Ramos (cell line): Measurements from ENCODE around the gene ZFC3H1.
"Not testable (repeated sequence)": the region's sequence is repeated elsewhere in the genome, so short reads cannot be mapped to it uniquely, and the experiment has no call there.

Experiments
- in situ Hi-C: fragments of 300-500 bp; cut with MboI; formaldehyde crosslinking; loops from one replicate; pipeline ENCODE4 v1.14.3; 2022; ENCODE audit warnings: low sequenced_read_pairs; ENCODE audit not compliant: unreplicated experiment

The ZFC3H1 gene

DNA sequence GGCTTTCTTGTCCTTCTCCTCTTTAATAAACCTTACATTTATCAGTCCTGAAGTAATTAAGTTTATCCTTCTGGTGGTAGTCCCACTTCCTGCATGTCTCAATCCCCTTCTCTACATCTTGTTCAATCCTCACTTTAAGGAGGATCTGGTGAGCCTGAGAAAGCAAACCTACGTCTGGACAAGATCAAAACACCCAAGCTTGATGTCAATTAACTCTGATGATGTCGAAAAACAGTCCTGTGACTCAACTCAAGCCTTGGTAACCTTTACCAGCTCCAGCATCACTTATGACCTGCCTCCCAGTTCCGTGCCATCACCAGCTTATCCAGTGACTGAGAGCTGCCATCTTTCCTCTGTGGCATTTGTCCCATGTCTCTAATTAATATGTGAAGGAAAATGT, 79.3 kb downstream of the ZFC3H1 start:
- in situ Hi-C loops, result no loop called here

DNA sequence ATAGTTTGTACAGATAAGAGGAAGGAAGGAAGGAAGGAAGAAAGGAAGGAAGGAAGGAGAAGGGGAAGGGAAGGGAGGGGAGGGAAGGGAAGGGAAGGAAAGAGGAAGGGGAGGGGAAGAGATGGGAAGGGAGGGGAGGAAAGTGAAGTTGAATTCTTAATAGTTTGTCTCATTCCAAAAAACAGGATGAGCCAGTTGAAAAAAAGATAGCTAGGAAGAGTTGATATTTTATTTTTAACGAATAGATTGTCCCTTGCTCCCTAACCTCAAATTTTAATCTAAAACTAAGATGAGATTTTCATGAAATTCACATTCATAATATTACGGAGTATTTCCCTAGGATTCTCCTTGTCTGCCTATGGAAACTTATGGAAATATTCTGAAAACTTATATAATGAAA, 80.7 kb downstream of the ZFC3H1 start:
- in situ Hi-C loops, result no loop called here

DNA sequence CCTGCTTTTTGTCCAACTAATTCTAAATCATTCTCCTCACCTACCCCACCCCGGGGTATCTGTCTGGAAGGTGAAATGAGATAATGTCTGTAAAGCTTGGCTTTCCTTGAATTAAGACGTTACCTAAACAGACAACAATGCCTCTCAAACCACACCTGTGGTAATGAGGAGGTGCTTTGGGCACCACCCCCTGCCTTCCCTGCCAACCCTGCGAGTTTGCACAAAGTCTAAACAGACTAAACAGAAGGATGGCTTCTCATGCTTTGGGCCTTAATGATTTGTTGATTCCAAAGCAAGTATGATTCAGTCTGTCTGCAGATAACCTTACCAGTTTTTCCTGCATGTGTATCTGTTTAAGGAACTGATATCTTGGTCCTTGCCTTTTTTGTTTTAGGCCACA, 82.4 kb downstream of the ZFC3H1 start:
- in situ Hi-C loops, result no loop called here

DNA sequence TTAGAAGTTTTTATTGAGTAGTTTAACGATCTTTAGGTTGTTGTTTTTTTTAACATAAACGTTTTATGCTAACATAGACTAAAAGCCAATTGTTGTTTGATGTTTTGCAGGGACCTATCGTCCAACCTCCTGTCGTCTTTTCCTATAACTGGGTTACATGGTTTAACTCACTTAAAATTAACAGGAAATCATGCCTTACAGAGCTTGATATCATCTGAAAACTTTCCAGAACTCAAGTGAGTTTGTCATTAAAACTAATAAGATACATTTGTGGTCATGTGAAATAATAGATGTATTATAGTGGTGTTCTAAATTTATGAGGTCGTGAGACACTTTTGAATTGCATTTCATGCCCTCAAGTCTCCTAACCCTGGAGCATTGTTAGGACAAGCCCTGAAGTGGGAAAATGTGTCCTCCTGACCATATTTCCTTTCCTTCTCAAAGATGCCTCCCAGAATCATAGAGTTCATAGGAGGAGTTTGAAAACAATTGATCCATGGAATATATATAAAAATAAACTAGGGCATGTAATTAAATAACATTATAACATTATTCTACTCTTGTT, 84.9 kb downstream of the ZFC3H1 start:
- in situ Hi-C loops, result no loop called here

DNA sequence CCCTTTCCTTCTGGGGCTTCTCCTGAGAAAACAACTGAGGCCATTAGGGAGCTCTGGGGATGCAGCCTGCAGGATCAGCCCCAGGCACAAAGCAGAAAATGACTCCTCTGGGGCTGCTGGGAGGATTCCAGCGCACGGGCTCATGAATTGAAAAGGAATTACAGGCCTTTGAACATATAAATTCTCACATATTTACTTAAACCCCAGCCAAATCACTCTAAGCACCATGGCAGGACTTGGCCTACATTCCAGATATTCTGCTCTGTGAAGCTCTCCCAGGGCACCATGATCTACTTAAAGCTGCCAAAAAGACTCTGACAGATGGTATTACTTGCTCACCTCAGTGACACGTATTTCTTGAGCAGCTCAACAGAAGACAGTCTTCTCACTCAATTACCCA, 87.2 kb downstream of the ZFC3H1 start:
- in situ Hi-C loops, result no loop called here

DNA sequence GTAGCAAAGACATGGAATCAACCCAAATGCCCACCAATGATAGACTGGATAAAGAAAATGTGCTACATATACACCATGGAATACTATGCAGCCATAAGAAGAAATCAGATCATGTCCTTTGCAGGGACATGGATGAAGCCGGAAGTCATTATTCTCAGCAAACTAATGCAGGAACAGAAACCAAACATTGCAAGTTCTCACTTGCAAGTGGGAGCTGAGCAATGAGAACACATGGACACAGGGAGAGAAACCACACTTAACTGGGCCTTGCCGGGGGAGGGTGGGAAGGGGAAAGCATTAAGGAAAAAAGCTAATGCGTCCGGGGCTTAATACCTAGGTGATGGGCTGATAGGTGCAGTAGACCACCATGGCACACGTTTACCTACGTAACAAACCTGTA, 93.8 kb downstream of the ZFC3H1 start:
- in situ Hi-C loops, result not testable (repeated sequence)

DNA sequence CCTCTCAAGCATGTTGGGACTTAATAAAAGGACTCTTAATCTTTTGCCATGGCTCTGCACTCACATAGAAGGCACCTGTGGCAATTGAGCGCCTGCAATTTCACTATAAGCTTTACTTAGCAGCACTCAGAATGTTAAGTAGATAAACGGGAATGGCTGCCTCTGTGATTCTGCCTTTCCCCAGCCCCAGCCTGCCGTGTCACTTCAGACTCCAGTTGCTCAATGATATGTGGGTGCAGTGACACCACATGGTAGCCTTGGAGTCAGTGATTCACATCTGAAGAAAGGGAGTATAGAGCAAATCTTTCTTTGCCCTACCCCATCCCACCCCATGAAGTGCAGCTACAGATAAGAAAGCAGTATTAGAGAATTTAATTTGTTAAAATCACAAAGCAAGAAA, 96.1 kb downstream of the ZFC3H1 start:
- in situ Hi-C loops, result no loop called here

DNA sequence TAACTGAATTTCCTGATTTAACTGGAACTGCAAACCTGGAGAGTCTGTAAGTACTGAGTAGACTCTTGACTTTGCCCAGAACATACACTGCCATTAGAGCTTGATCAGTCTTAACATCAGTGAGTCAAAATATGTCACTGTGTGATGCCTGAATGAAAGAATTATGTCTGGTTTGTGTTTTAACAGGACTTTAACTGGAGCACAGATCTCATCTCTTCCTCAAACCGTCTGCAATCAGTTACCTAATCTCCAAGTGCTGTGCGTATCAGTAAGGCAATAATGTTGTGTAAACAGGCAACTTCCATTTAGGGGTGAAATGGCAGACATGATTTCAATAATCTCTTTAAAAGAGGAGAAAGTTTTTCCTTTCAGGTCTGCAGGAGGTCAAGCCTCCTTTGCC, 97.0 kb downstream of the ZFC3H1 start:
- in situ Hi-C loops, result no loop called here

DNA sequence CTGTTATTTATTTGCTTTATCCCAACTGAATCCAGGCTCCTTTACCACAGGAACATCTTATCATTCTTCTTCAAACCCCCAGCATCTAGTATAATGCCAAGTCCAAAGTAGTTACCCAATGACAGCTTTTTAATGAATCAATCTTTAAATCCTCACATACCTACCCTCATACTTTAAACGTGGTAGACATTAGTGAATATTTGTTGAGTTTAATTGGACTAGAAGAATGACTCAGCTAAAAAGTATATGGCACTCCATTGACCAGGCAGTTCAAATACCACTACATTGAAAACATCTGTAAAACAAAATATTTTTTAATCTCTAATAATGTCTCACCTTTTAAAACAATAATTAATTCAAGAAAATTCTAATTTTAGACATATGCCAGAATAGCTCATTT, 98.1 kb downstream of the ZFC3H1 start:
- in situ Hi-C loops, result no loop called here

DNA sequence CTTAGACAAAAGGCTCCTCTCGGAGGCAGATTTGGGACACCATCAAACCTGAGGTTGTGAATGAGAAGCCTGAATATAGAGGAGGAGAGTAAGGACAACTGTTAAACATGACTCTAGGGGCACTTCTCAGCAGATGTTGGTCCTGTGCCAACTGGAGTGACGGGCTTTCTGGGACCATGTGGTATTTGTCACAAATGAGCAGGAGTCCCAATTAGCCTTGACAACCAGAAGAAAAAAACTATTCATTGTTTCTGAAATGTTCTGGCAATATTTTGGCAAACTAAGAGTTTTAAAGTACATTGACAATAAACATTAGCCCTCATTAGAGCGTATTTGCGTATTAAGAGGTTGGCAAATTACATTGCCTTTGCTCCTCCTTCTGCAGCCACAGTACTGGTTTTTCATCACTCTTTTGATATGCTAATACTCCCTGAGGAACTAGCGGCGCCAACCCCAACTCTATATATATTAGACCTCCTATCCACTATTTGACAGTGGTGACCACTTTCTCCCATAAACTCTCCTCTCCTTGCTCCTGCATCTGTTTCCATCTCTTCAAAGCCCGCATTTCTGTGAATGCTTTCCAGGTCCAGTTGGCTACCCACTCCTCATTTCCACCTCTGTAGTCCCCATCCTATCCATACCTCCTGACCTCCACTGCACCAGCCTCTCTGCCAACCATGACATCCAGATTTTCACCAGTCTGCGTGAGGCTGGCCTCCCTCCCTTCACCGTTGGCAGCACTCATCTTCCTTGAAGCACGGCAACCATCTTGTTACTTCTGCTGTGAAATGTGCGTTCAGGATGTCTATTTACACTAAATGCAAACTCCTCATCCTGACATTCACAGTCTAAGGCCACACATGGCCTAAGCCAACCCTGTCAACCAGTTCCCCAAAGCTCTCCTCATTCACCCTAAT, 100.7 kb downstream of the ZFC3H1 start:
- in situ Hi-C loops, result no loop called here
